GM18502 (cell line): ENCODE data around the gene GRIK2.
A peak's percentile ranks its signal among the peaks of the same experiment; 100 is the strongest.
"Not testable (repeated sequence)": the region's sequence is repeated elsewhere in the genome, so short reads cannot be mapped to it uniquely, and the experiment has no call there.

Experiments
- ATAC-seq: cut with Tn5 transposase; IDR thresholded peaks from one replicate; pipeline ENCODE4 v1.9.1; 2021; ENCODE audit warnings: mild to moderate bottlenecking; ENCODE audit not compliant: unreplicated experiment, poor library complexity

Gene GRIK2

DNA sequence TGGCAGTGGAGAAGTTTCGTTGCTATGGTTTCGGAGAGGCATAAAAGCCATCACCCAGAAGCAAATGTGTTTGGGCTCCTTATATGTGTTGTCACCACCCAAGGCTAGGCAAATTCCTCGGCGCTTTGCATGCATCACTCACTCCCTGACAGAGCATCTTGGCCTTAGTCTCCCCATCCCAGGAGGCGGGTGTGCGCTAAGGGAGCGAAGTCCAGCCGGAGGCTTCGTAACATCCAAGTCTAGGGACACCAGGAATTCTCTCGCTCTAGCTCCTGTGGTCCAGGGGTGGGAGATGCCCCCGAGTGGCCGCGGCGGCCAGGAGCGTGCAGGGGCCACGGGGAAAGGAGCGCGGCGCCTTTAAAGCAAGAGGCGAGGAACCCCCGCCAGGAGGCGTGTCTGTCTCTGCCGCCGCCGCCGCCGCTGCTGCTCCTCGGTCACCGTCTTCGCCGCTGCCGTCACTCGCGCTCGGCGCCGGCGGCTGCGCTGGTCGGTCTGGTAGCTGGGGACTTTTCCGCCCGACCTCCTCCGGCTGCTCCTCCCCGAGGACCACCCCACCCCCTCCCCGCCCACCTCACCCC lies at the start of gene GRIK2:
TSS of gene GRIK2 (plus strand) at position 458 of the 578 bp plus-strand sequence.
- peak; percentile 81 for ATAC-seq

- ATAC-seq, result no peak
Observed at GRCh38 chr6:101344885-101345284, 48.6 kb upstream of the GRIK2 start.

- ATAC-seq, result no peak
Observed at GRCh38 chr6:101348816-101349215, 44.7 kb upstream of the GRIK2 start.

GRCh38 chr6:101350631-101351030 lies 42.9 kb upstream of the GRIK2 start:
- not testable (repeated sequence) for ATAC-seq

GRCh38 chr6:101351173-101351572 lies 42.3 kb upstream of the GRIK2 start:
- no peak for ATAC-seq

- ATAC-seq, result no peak
Observed at GRCh38 chr6:101352316-101352715, 41.2 kb upstream of the GRIK2 start.

DNA sequence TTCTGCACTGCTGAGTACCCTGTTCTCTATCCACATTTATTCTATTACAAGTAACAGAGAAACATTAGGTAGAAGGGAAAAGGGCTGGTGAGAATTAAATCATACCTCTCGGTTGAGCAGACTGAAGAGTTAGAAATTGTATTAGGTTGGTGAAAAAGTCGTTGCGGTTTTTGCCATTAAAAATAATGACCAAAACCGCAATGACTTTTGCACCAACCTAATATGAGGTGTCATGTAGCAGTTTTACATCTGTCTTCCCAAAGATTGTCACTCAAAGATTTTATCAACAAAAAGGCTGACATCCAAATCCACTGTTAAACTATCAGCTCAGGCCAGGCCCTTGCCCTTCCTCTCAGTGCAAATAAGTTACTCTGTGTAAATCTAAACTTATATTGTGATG lies 28.3 kb upstream of the GRIK2 start:
- ATAC-seq, result no peak

DNA sequence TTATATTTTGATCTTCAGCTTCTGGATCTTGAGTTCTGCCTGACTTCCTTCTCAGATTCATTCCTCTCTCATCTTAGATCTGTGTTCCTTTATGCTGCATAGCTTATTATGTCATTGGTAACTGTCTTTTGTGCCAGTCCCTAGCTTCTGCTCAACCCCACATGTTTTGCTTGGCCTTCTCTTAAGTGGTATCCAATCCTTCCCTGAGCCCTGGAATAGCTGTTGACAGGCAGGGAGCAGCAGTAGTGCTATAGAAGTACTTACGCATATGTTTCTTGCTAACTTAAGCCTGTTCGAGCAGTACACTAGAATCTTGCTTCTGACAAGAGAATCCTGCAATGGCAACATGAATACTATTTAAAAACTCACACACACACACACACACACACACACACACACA lies 13.6 kb upstream of the GRIK2 start:
- ATAC-seq, result no peak

DNA sequence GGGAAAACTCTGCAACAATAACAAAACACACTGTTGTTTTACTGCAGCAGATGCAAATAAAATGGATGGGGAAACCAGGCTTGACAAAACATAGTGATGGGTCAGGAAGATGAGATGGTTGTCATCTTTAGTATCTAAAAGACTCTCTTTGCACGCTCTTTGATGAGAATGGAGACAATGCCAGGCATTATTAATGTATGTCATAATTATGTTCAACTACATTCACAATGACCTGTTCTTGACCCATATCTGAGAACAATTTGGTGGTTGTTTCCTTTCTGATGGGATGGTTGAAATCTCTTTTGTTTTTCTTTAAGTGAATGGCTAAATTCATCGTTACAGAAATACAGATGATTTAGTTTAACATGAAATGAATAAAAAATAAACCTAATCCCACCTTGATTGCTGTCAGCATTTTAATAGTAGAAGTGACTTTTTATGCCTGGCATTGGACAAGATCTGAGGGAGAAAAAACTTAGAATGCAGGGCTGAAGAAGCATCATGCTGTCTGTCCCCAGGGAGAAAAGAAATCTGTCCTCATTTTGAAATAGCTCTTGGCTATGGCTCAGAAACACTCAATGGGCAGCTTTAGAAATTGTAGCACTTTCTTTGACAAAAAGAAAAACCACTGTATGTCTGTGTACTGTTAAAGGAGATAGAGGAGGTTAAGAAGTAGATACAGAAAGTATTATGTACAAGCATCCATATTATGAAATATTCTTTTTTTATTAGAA lies 12.4 kb upstream of the GRIK2 start:
- no peak for ATAC-seq

GRCh38 chr6:101383747-101384146 lies 9.8 kb upstream of the GRIK2 start:
- ATAC-seq, result not testable (repeated sequence)

- no peak for ATAC-seq
Observed at GRCh38 chr6:101386982-101387381, 6.5 kb upstream of the GRIK2 start.

DNA sequence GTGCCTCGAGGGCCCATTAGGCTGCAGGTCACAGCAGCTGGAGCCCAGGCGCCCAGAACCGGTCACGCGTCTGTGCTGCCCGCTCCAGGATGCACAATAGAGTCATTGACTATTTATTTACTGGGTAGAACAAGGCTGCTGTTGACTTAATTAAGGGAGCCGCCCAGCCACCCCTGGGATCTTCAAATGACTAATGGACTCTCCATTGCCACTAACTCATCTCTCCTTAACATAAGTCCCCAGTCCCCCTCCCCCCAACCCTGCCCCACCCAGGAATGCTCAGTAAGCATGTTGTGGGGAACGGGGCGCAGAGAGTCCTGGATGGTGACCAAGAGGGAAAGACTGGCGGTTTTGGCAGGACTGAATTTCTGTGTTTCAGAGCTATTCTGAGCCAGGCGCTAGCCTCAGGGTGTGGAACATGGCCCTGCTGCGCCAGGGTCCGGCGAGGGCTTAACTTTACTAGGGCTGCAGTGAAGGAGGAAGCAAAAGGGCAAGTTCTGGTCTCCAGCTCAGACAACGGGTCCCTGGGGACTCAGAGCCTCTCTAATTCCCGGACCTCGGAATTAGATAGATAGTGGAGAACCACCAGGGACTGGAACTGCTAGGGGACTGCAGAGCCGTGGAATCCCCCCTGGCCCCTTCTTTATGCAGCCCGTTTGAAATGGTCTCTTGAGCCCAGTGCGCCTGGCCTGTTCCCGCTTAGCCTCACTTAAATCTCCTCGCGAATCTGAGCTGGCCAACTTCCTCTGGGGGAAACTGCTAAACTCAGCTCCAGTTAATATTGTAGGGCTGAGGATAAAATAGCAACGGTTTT lies 1.5 kb upstream of the GRIK2 start:
- ATAC-seq, result no peak

DNA sequence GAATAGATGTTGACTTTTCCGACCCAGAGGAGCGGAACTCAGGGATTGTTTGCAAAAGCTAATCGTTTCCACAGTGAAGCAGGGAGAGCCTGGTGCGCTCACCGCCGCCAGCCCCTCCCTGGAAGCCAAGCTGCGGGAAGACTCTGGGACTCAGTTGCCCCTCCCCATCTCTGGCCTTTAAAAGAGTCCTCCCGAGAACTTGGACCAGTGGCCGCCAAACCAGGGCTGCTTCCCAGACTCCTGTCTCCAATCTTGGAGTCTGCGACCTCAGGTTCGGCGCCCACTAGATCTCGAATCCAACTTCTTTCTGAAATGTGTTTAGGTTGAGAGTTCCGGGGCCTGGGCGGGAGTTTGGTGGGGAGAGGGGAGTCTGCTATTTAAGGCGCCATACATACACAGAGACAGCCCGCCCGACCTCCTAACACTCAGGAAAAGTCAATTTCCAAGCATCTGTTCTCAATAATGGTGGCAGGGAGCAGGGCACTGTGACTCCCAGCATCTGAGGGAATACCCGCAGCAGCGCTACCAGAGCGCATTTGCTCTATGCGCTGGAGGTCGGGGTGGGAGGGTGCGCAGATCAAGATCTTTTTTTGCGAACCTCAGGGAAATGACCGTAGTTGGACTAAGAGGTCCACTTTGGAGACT lies 800 bp upstream of the GRIK2 start:
- ATAC-seq, result no peak

GRCh38 chr6:101393829-101394251 lies 332 bp downstream of the GRIK2 start:
- ATAC-seq, result peak; percentile 11

DNA sequence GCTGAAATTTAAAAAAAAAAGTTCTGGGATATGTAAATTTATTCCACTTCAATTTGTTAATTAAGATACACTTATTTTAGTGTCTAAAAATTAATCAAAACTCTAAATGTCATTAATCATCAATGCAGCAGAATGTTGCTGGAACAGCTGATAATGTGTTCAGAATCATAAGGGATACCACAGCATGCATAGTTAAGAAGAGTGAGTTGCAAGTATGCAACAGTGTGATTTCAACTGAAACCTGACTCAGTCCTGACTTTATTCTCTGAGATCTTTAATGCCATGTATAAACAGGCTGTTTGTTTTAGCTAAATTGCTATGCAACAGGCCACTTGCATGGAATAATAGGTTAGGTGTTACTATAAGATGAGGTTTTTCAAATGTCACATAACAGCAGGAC lies 1.4 kb downstream of the GRIK2 start:
- ATAC-seq, result no peak

DNA sequence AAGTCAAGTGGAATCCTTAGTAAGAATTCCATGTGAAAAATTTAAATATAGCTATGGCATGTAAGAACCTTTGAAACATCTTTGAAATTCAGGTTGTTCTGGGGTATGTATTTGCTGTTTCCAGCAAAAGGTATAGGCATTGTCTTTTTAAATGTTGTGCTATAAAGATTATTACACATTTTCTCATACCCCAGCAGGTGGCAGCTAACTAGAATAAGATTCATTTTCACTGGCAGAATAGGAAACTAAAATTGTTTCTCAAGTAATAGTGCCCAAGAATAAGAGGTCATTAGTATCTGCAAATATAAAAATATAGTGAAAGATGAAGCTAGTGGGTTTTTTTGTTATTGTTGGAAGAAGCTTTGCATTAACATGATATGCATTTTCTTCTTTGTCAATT lies 1.8 kb downstream of the GRIK2 start:
- no peak for ATAC-seq

GRCh38 chr6:101396548-101397173 lies 3.2 kb downstream of the GRIK2 start:
- ATAC-seq, result no peak

GRCh38 chr6:101397199-101397598 lies 3.7 kb downstream of the GRIK2 start:
- no peak for ATAC-seq

DNA sequence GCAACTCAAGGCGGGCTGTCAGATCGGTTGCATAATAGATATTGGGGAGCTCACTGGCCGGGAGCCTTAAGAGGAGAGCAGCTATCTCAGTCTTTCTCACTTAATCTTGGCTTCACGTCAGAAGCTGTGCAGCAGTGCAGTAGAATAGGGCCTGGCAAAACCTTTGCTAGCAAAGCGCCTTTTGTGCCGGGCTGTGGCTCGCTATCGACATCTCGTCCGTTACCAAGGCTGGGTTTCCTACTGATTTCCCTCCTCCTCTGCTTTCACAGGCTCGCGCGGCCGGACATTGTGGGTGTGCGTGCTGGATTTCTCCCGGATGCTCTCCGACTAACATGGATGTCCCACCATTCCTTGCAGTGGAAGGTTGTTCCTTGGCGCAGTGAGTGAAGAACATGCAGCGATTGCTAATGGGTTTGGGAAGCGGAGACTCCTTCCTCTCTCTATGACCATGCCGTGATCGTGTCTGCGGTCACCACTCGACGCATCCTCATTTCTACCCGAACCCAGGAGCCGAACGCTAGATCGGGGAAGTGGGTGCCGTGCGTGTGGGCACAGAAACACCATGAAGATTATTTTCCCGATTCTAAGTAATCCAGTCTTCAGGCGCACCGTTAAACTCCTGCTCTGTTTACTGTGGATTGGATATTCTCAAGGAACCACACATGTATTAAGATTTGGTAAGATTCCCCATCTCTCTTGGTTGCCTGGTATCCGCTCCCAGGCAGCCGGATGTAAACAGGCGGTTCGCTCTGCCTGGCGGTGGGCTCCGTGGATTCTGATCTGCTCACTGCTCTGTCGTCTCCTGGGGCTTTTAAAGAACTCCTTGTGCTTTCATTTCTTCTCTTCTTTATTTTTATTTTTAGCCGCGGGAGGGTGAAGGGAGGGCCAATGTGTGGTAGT lies 5.5 kb downstream of the GRIK2 start:
- no peak for ATAC-seq
